H1 (cell line): ENCODE results near the gene EYA4. TPM values are rescaled to one million over a fixed set of nuclear protein-coding genes. Genes with fewer than 3 reads are reported as not detected.

Experiments used
- polyA plus RNA-seq, 7 experiments: library from polyadenylated mRNA; depleted of rRNA in 3 of 7; stranded (reverse) in 5 of 7; unstranded in 2 of 7; fragments of >200 nt in 5 of 7; fragments of 200-250 nt in 2 of 7; gene quantifications; 1 replicate in 5 of 7; 2 replicates in 1 of 7; 4 replicates in 1 of 7; pipeline versions ENCODE4 v1.2.1 to v1.2.3, GENCODE V29; 2011 to 2013; ENCODE audit warnings: missing spikeins in 2 of 7, mixed read lengths in 2 of 7
- total RNA-seq: library from RNA; stranded (reverse); fragmentation: NEBNext Ultra II Directional; extraction: Animal tissue kit (Norgen Biotek cat#: 25700); gene quantifications from 2 replicates; pipeline ENCODE4 v1.2.1, GENCODE V29; 2021
- TF ChIP-seq, protein P1 (sequence below): fragments of 300-600 bp; sonication (generic); IDR thresholded peaks from 2 replicates; pipeline ENCODE4 v1.7.1; 2012; ENCODE audit warnings: low read length, moderate library complexity, mild to moderate bottlenecking, inconsistent platforms; ENCODE audit not compliant: insufficient replicate concordance

The EYA4 gene
- total and polyA plus RNA-seq, 2 of the 8 experiments (the other 6 are each of a cell fraction or from before 2014, with no cell fraction given), result 0.06 to 0.17 TPM

DNA sequence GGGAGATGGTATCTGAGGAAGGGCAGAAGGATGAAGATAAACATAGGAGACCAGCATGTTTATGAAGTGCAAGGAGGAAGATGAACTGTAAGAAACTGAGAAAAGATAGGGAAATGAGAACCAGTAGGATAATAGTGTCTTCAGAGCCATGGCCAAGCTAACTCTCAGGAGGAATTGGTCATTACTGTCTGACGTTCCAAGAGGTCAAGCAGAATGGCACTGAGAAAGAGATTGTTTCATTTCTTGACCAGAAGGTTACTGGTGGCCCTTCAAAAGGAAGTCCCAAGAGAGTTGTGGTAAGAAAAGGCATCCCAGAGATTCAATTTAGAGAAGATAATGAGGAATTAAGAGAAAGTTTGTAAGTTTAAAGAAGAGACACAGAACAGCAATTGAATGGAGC lies 47.5 kb downstream of the EYA4 start (continued):
- TF ChIP-seq, protein P1, sequence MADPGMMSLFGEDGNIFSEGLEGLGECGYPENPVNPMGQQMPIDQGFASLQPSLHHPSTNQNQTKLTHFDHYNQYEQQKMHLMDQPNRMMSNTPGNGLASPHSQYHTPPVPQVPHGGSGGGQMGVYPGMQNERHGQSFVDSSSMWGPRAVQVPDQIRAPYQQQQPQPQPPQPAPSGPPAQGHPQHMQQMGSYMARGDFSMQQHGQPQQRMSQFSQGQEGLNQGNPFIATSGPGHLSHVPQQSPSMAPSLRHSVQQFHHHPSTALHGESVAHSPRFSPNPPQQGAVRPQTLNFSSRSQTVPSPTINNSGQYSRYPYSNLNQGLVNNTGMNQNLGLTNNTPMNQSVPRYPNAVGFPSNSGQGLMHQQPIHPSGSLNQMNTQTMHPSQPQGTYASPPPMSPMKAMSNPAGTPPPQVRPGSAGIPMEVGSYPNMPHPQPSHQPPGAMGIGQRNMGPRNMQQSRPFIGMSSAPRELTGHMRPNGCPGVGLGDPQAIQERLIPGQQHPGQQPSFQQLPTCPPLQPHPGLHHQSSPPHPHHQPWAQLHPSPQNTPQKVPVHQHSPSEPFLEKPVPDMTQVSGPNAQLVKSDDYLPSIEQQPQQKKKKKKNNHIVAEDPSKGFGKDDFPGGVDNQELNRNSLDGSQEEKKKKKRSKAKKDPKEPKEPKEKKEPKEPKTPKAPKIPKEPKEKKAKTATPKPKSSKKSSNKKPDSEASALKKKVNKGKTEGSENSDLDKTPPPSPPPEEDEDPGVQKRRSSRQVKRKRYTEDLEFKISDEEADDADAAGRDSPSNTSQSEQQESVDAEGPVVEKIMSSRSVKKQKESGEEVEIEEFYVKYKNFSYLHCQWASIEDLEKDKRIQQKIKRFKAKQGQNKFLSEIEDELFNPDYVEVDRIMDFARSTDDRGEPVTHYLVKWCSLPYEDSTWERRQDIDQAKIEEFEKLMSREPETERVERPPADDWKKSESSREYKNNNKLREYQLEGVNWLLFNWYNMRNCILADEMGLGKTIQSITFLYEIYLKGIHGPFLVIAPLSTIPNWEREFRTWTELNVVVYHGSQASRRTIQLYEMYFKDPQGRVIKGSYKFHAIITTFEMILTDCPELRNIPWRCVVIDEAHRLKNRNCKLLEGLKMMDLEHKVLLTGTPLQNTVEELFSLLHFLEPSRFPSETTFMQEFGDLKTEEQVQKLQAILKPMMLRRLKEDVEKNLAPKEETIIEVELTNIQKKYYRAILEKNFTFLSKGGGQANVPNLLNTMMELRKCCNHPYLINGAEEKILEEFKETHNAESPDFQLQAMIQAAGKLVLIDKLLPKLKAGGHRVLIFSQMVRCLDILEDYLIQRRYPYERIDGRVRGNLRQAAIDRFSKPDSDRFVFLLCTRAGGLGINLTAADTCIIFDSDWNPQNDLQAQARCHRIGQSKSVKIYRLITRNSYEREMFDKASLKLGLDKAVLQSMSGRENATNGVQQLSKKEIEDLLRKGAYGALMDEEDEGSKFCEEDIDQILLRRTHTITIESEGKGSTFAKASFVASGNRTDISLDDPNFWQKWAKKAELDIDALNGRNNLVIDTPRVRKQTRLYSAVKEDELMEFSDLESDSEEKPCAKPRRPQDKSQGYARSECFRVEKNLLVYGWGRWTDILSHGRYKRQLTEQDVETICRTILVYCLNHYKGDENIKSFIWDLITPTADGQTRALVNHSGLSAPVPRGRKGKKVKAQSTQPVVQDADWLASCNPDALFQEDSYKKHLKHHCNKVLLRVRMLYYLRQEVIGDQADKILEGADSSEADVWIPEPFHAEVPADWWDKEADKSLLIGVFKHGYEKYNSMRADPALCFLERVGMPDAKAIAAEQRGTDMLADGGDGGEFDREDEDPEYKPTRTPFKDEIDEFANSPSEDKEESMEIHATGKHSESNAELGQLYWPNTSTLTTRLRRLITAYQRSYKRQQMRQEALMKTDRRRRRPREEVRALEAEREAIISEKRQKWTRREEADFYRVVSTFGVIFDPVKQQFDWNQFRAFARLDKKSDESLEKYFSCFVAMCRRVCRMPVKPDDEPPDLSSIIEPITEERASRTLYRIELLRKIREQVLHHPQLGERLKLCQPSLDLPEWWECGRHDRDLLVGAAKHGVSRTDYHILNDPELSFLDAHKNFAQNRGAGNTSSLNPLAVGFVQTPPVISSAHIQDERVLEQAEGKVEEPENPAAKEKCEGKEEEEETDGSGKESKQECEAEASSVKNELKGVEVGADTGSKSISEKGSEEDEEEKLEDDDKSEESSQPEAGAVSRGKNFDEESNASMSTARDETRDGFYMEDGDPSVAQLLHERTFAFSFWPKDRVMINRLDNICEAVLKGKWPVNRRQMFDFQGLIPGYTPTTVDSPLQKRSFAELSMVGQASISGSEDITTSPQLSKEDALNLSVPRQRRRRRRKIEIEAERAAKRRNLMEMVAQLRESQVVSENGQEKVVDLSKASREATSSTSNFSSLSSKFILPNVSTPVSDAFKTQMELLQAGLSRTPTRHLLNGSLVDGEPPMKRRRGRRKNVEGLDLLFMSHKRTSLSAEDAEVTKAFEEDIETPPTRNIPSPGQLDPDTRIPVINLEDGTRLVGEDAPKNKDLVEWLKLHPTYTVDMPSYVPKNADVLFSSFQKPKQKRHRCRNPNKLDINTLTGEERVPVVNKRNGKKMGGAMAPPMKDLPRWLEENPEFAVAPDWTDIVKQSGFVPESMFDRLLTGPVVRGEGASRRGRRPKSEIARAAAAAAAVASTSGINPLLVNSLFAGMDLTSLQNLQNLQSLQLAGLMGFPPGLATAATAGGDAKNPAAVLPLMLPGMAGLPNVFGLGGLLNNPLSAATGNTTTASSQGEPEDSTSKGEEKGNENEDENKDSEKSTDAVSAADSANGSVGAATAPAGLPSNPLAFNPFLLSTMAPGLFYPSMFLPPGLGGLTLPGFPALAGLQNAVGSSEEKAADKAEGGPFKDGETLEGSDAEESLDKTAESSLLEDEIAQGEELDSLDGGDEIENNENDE, result no peak
